Measurements from ENCODE around the gene MAGI3.
"Not testable (repeated sequence)": the region's sequence is repeated elsewhere in the genome, so short reads cannot be mapped to it uniquely, and the experiment has no call there.

The MAGI3 gene

GRCh38 chr1:113508364-113509164 lies 118.2 kb downstream of the MAGI3 start:
- Histone ChIP-seq H3K27me3 (ENCODE audit: insufficient read depth, low read length) (no peaks in the 10 kb centered on the region), H3K27ac (ENCODE audit: low read depth, low read length, poor library complexity, severe bottlenecking) (no peak overlapping the region), H3K9ac (ENCODE audit: low read length) (no peak overlapping the region), H2AFZ (ENCODE audit: low read length) (no peak overlapping the region), H3K36me3 (ENCODE audit: insufficient read depth, low read length) (no peaks in the 10 kb centered on the region; the same call in 1 of the 2 replicates), H3K79me2 (ENCODE audit: insufficient read depth, low read length) (no peaks in the 10 kb centered on the region), H3K4me3 (ENCODE audit: low read depth, low read length, poor library complexity, severe bottlenecking) (no peak overlapping the region), H3K4me2 (ENCODE audit: low read length) (no peak overlapping the region), H3K9me2 (ENCODE audit: low read depth, low read length) (no peaks in the 10 kb centered on the region), H3F3A (ENCODE audit: insufficient read depth, low read length) (no peaks in the 10 kb centered on the region), H3K9me3 (ENCODE audit: low read length) (no peaks in the 10 kb centered on the region), H3K4me1 (ENCODE audit: insufficient read depth, low read length, severe bottlenecking) (no peaks in the 10 kb centered on the region), H4K20me1 (ENCODE audit: insufficient read depth, low read length) (no peaks in the 10 kb centered on the region)
- no peak for TF ChIP-seq CTCF (IDR thresholded peaks at IDR 0.05; ENCODE audit: low read length)
- no peak for TF ChIP-seq EZH2 (IDR thresholded peaks at IDR 0.05; ENCODE audit: borderline replicate concordance, low read length)

- H3K4me3 ChIP-seq (ENCODE audit: low read depth, low read length, poor library complexity, severe bottlenecking); H3K36me3 ChIP-seq (ENCODE audit: insufficient read depth, low read length); H4K20me1 ChIP-seq (ENCODE audit: insufficient read depth, low read length); H3F3A ChIP-seq (ENCODE audit: insufficient read depth, low read length); H3K9me3 ChIP-seq (ENCODE audit: low read length); H2AFZ ChIP-seq (ENCODE audit: low read length); H3K9me2 ChIP-seq (ENCODE audit: low read depth, low read length); H3K4me2 ChIP-seq (ENCODE audit: low read length); H3K4me1 ChIP-seq (ENCODE audit: insufficient read depth, low read length, severe bottlenecking); H3K9ac ChIP-seq (ENCODE audit: low read length); H3K79me2 ChIP-seq (ENCODE audit: insufficient read depth, low read length); H3K27ac ChIP-seq (ENCODE audit: low read depth, low read length, poor library complexity, severe bottlenecking); H3K27me3 ChIP-seq (ENCODE audit: insufficient read depth, low read length): not testable (repeated sequence)
These were observed 119.5 kb downstream of the MAGI3 start for GRCh38 chr1:113509766-113510165.

GRCh38 chr1:113511269-113511668 lies 121.0 kb downstream of the MAGI3 start:
- H3K9ac ChIP-seq (ENCODE audit: low read length): no peak overlapping the region
- H3K9me2 ChIP-seq (ENCODE audit: low read depth, low read length): no peaks in the 10 kb centered on the region
- H3K36me3 ChIP-seq (ENCODE audit: insufficient read depth, low read length): no peaks in the 10 kb centered on the region; the same call in 1 of the 2 replicates
- no peaks in the 10 kb centered on the region for H3K4me1 ChIP-seq (ENCODE audit: insufficient read depth, low read length, severe bottlenecking)
- no peaks in the 10 kb centered on the region for H3K79me2 ChIP-seq (ENCODE audit: insufficient read depth, low read length)
- H3K9me3 ChIP-seq (ENCODE audit: low read length): no peaks in the 10 kb centered on the region
- no peak overlapping the region for H3K27ac ChIP-seq (ENCODE audit: low read depth, low read length, poor library complexity, severe bottlenecking)
- H3K4me2 ChIP-seq (ENCODE audit: low read length): no peak overlapping the region
- no peak overlapping the region for H2AFZ ChIP-seq (ENCODE audit: low read length)
- H3K27me3 ChIP-seq (ENCODE audit: insufficient read depth, low read length): no peaks in the 10 kb centered on the region
- no peaks in the 10 kb centered on the region for H3F3A ChIP-seq (ENCODE audit: insufficient read depth, low read length)
- no peak overlapping the region for H3K4me3 ChIP-seq (ENCODE audit: low read depth, low read length, poor library complexity, severe bottlenecking)
- no peak for TF ChIP-seq CTCF (IDR thresholded peaks at IDR 0.05; ENCODE audit: low read length)
- no peak for TF ChIP-seq EZH2 (IDR thresholded peaks at IDR 0.05; ENCODE audit: borderline replicate concordance, low read length)
- H4K20me1 ChIP-seq (ENCODE audit: insufficient read depth, low read length): no peaks in the 10 kb centered on the region

DNA sequence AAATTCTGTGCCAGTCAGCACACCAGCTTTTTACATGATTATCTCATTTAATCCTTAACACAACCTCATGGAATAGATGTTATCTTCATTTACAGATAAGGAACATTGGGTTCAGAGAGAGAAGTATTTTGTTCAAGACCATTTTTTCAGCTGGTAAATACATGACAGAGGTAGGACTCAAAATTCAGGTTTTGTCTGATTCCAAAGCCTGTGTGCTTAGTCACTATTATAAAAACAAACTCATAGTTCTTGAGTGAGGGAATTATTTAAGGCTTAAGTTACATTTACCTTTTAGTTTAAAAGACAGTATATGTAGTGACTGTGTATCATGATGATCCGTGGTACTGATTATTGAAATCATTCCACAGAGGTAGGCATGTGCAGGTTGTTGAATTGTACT lies 125.2 kb downstream of the MAGI3 start:
- TF ChIP-seq EZH2 (IDR thresholded peaks at IDR 0.05; ENCODE audit: borderline replicate concordance, low read length): no peak
- no peak for TF ChIP-seq CTCF (IDR thresholded peaks at IDR 0.05; ENCODE audit: low read length)
- no peaks in the 10 kb centered on the region for H3K9me2 ChIP-seq (ENCODE audit: low read depth, low read length)
- no peaks in the 10 kb centered on the region; the same call in 1 of the 2 replicates for H3K36me3 ChIP-seq (ENCODE audit: insufficient read depth, low read length)
- H3F3A ChIP-seq (ENCODE audit: insufficient read depth, low read length): no peaks in the 10 kb centered on the region
- no peaks in the 10 kb centered on the region for H3K27me3 ChIP-seq (ENCODE audit: insufficient read depth, low read length)
- H2AFZ ChIP-seq (ENCODE audit: low read length): no peak overlapping the region
- no peaks in the 10 kb centered on the region for H3K79me2 ChIP-seq (ENCODE audit: insufficient read depth, low read length)
- no peak overlapping the region for H3K4me3 ChIP-seq (ENCODE audit: low read depth, low read length, poor library complexity, severe bottlenecking)
- no peaks in the 10 kb centered on the region for H3K4me1 ChIP-seq (ENCODE audit: insufficient read depth, low read length, severe bottlenecking)
- no peak overlapping the region for H3K9ac ChIP-seq (ENCODE audit: low read length)
- H3K27ac ChIP-seq (ENCODE audit: low read depth, low read length, poor library complexity, severe bottlenecking): no peak overlapping the region
- H3K9me3 ChIP-seq (ENCODE audit: low read length): no peaks in the 10 kb centered on the region
- H3K4me2 ChIP-seq (ENCODE audit: low read length): no peak overlapping the region
- no peaks in the 10 kb centered on the region for H4K20me1 ChIP-seq (ENCODE audit: insufficient read depth, low read length)

All from OCI-LY1 (cell line).